GM21381 (cell line): ENCODE results near the gene SAMD4A.
A peak's percentile ranks its signal among the peaks of the same experiment; 100 is the strongest.
"Not testable (repeated sequence)": the region's sequence is repeated elsewhere in the genome, so short reads cannot be mapped to it uniquely, and the experiment has no call there.

Source experiments
- ATAC-seq: cut with Tn5 transposase; IDR thresholded peaks from one replicate; pipeline ENCODE4 v1.9.1; 2021; ENCODE audit warnings: mild to moderate bottlenecking, moderate library complexity; ENCODE audit not compliant: unreplicated experiment

SAMD4A gene

DNA sequence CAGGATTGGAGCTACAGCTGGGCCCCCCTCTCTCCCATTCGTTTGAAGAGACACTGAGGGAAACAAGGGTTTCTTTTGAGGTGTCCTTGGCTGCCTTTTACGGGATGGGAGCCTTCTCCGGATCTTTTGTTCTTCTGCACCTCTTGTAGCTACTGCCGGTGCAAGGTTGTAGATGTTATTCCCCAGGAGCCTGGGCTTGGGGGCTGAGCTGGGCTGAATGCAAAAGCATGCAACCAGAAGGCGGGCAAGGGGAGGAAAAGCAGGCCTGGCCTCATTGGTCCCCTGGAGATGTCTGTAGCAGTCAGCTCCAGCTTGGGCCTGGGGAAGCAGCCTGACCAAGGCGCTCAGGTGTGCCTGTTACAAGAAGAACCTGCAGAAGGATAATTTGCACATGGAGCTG, 225.4 kb downstream of the SAMD4A start:
- ATAC-seq: no peak

DNA sequence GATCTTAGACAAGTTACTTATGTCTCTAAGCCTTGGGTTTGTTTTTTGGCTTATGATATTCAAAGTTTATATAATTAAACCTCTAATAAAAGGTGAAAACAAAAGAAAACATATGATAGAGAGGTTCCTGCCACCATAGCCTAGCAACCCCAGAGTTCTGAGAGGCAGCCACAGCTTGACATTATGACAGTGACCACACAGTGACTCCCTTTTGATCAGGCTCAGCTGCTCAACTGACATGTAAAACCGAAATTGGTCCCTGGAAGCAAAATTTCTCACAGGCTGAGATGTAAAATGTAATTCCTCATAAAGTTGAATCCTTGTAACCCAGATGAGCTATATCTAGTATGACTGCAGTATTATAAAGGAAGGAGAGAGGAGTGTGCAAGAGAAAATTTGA, 227.2 kb downstream of the SAMD4A start:
- ATAC-seq: no peak

DNA sequence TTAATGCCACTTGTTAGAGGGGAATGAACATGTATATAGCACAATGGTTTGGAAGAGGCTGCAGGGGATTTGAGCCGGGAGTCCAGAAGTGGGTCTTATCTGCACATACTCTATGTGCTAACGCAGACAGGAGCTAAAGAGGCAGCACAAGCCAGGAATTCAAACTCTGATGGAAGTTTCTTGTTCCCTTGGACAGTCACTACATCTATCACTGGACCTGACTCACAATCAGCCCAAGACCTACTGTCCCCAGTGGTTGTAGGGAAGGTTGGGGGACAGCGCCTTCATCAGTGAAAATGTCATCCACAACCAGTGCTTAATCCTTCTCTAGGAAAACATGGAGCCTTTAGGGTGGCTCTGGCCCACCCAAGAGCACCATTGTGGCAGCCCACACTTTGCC, 227.9 kb downstream of the SAMD4A start:
- no peak for ATAC-seq

DNA sequence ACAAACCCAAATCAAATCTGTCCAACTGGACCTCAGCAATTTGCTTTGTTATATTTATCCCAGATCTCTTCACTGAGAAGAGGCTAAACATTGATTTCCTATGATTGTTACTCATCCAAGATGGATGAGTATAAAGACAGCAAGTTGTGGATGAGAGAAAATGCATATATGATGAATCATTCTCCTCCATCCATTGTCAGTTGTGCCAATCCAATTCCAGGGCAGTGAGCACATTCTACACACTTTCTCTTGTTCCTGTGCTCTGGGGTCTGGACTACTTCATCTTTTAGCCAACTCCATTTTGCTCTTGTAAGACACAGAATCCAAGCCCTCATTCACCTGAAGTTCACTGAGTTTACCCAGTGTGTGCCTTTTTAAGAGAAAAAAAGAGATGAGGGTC, 230.0 kb downstream of the SAMD4A start:
- no peak for ATAC-seq

- ATAC-seq: no peak
Observed at GRCh38 chr14:54797556-54797955, 230.6 kb downstream of the SAMD4A start.

DNA sequence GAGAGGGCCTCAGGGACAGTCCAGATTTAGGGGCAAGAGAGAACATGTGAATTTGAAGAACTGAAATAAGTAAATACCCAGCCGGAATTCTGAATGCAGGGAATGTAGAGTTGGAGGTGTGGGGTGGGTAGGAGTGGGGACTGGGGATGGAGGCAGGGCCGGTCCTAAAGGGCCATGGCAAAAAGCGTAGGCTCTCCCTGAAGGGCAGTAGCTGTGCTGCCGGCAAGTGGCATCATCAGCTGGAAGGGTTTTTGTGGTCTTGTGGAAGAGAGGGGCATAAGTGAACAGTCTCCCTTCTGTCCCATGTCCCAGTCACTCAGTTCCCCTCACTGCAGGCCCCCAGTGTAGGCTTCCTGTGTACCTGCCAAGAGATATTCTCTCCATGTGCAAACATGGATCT, 231.1 kb downstream of the SAMD4A start:
- no peak for ATAC-seq

GRCh38 chr14:54798465-54799124, 231.7 kb downstream of the SAMD4A start:
- no peak for ATAC-seq

DNA sequence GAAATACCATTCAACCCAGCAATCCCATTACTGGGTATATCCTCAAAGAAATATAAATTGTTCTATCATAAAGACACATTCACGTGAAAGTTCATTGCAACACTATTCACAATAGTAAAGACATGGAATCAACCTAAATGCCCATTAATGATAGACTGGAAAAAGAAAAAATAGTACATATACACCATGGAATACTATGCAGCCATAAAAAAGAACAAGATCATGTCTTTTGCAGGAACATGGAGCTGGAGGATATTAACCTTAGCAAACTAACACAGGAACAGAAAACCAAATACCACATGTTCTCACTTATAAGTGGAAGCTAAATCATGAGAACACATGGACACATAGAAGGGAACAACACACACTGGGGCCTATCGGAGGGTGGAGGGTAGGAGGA, 234.6 kb downstream of the SAMD4A start:
- ATAC-seq: not testable (repeated sequence)

- no peak for ATAC-seq
Observed at GRCh38 chr14:54803396-54803795, 236.5 kb downstream of the SAMD4A start.

GRCh38 chr14:54803926-54804537, 237.1 kb downstream of the SAMD4A start:
- no peak for ATAC-seq

GRCh38 chr14:54804538-54805041, 237.7 kb downstream of the SAMD4A start:
- ATAC-seq: no peak

DNA sequence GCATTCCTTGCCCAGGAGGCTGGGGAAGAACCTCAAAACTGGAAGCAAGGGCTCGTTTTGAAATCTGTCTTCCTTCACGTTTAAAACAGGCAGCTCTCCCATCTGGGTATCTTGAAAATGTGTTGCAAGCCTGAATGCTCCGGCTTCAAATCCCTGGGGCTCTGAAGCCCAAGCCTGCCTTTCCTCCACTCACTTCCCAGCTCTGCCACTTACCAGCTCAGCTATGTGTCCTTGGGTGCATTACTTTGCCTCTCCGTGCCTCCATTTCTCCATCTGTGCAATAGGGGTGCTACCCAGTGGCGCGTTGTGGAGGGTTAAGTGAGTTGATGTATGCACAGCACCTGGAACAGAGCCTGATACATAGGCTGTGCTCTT, 238.1 kb downstream of the SAMD4A start:
- ATAC-seq: no peak

GRCh38 chr14:54805445-54806322, 238.8 kb downstream of the SAMD4A start:
- peak; percentile 77 for ATAC-seq

GRCh38 chr14:54806616-54807015, 239.7 kb downstream of the SAMD4A start:
- no peak for ATAC-seq

- ATAC-seq: no peak
Observed at GRCh38 chr14:54807428-54807827, 240.5 kb downstream of the SAMD4A start.

DNA sequence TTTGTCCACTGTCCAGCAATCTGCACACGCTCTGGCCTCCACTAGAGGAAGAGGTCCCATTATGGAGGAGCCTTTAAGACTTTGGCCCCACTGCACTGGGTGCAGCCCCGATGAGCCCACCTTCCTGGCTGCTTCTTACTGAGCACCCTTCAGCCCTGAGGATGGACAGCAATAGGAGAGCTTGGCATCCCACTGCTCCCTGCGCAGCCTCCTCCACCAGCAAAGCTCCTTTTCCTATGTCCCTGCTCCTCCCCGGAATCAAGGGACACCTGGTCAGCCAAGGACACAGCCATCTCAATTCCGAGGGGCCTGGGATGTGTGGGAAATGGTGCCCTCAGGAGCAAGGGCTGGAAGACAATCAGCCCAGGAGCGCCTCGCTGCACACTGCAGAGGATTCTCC, 241.0 kb downstream of the SAMD4A start:
- ATAC-seq: no peak

- no peak for ATAC-seq
Observed at GRCh38 chr14:54808326-54809161, 241.6 kb downstream of the SAMD4A start.

DNA sequence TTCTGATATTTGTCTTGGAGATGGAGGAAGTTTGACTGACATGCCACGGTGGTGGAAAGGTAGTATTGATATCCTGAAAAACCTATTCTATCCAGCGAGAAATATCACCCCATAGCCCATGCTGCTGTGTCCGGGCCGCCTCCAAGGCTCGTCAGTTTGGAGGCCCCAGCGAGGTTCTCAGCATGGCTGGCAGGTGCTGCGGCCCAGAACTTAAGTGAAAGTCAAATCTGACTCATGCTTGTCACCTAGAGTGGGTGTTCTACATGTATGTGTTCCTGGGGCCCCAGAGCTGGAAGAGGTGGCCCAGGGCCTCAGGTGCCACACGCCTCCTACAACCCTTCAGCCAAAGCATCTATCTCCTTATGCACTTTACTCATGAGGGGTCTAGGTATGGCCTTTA, 242.8 kb downstream of the SAMD4A start:
- no peak for ATAC-seq

DNA sequence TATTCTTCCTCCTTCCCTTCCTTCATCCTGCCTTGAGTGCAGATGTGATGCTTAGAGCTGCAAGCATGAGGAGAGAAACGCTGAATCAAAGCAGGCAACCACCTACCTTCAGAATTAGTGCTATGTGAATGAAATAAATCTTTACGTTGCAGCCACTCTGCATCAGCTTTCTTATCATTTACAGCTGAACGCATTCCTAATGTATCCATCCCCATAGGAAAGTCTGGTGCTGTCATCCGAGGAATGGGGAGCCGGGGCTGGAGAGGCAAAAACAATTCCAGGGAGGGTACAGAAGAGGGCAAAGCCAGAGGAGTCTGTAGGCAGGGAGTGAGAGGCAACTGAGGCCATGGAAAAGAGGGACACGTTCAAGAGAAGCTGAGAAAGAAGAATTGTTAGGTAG, 245.7 kb downstream of the SAMD4A start:
- ATAC-seq: no peak

DNA sequence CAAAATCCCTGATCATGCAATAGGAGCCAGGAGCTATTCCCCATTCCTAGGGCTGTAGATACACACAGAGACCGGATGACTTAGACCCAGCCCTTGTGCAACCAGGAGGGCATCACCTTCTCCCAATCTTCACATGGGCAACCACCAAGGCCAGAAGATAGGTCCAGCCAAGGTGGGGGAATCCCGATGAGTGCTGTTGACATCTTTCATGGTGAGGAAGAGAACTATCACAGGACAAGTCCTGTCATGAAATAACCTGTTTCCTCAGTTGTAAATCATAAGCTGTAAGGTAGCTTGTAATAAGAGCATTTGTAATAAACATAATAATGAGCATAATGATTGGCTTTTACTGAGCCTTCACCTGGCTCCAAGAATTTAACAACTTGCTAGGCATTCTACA, 246.2 kb downstream of the SAMD4A start:
- ATAC-seq: no peak

- ATAC-seq: no peak
Observed at GRCh38 chr14:54814076-54814475, 247.1 kb downstream of the SAMD4A start.
